H1 (cell line): Measurements from ENCODE around the gene MYH9. TPM values are rescaled to one million over a fixed set of nuclear protein-coding genes. Genes with fewer than 3 reads are reported as not detected.

ENCODE experiments used
- TAF7 ChIP-seq: optimal IDR thresholded peaks from 2 replicates; pipeline ENCODE3; 2011; ENCODE audit warnings: low read depth, mild to moderate bottlenecking, inconsistent platforms, low read length, moderate library complexity, borderline replicate concordance
- polyA plus RNA-seq, 7 experiments: library from polyadenylated mRNA; depleted of rRNA in 3 of 7; stranded (reverse) in 5 of 7; unstranded in 2 of 7; fragments of >200 nt in 5 of 7; fragments of 200-250 nt in 2 of 7; gene quantifications; 1 replicate in 5 of 7; 2 replicates in 1 of 7; 4 replicates in 1 of 7; pipeline versions ENCODE4 v1.2.1 to v1.2.3, GENCODE V29; 2011 to 2013; ENCODE audit warnings: missing spikeins in 2 of 7, mixed read lengths in 2 of 7
- total RNA-seq: library from RNA; stranded (reverse); fragmentation: NEBNext Ultra II Directional; extraction: Animal tissue kit (Norgen Biotek cat#: 25700); gene quantifications from 2 replicates; pipeline ENCODE4 v1.2.1, GENCODE V29; 2021

Gene MYH9
- total and polyA plus RNA-seq, 2 of the 8 experiments (the other 6 are each of a cell fraction or from before 2014, with no cell fraction given), result 24.9 to 322 TPM

GRCh38 chr22:36425977-36426523 is 38.3 kb upstream of the MYH9 start (continued):
- TF ChIP-seq TAF7, result no peak
